GM12878 (cell line): ENCODE data around the gene TARBP2. TPM values are rescaled to one million over a fixed set of nuclear protein-coding genes. Genes with fewer than 3 reads are reported as not detected.
A peak's percentile ranks its signal among the peaks of the same experiment; 100 is the strongest.

ENCODE experiments used
- ATAC-seq: fragments of 200-7000 bp; cut with Tn5 transposase; 3 replicates; pipeline ENCODE4 v1.9.1; 2020; ENCODE audit warnings: mild to moderate bottlenecking, moderate library complexity
- BruUV-seq: library from RNA; stranded (reverse); fragments of 400-500 nt; replicated peaks from 2 replicates; lab custom pipeline; 2021; lab: Mats Ljungman, UMichigan
- CTCF ChIA-PET: fragments of 300-600 bp; sonication (Branson Sonifier 250); formaldehyde crosslinking; extraction: SDS; loops from one replicate; lab custom pipeline; 2021; ENCODE audit warnings: inconsistent platforms; lab: Yijun Ruan, JAX
- POLR2A ChIA-PET: fragments of 350-600 bp; formaldehyde crosslinking; extraction: SDS; loops from one replicate; lab custom pipeline; 2021; ENCODE audit warnings: inconsistent platforms; lab: Charles Lee
- RAD21 ChIA-PET: fragments of 300-600 bp; sonication (Branson Sonifier 250); formaldehyde crosslinking; loops from one replicate; lab custom pipeline; 2023; ENCODE audit warnings: antibody characterized with exemption; ENCODE audit not compliant: unreplicated experiment; lab: Charles Lee
- SMC1A ChIA-PET: fragments of 300-600 bp; sonication (Branson Sonifier 250); formaldehyde crosslinking; loops from one replicate; lab custom pipeline; 2023; ENCODE audit not compliant: unreplicated experiment, uncharacterized antibody; lab: Charles Lee
- DNase-seq: peaks from one replicate; pipeline ENCODE4 v3.0.0-alpha.2; 2011; ENCODE audit warnings: low read depth, low spot score
- FAIRE-seq: peaks from 3 replicates; lab custom pipeline; 2011; peaks lifted over from hg19 to GRCh38; lab: Jason Lieb, UNC
- H2AFZ ChIP-seq: 2 replicates; pipeline ENCODE4 v1.6.0; 2011; ENCODE audit warnings: low read depth, low read length, control low read depth; ENCODE audit not compliant: control insufficient read depth
- H3K27ac ChIP-seq: 2 replicates; pipeline ENCODE4 v1.5.1; 2011; ENCODE audit warnings: control low read depth; ENCODE audit not compliant: control insufficient read depth, insufficient read depth
- H3K27me3 ChIP-seq, 2 experiments: replicated peaks in 1 of 2; 2 replicates each; pipeline versions ENCODE4 v1.6.0 to v1.6.1; 2011; ENCODE audit warnings: low read length in 1 of 2; ENCODE audit not compliant: control insufficient read depth in 2 of 2, insufficient read depth in 2 of 2
- H3K36me3 ChIP-seq, 2 experiments: 2 replicates each; pipeline ENCODE4 v1.5.1; 2011; ENCODE audit warnings: low read length in 1 of 2; ENCODE audit not compliant: control insufficient read depth in 2 of 2, insufficient read depth in 2 of 2
- H3K4me1 ChIP-seq: 2 replicates; pipeline ENCODE4 v1.6.1; 2011; ENCODE audit warnings: mild to moderate bottlenecking, low read length, moderate library complexity, mixed read lengths; ENCODE audit not compliant: control insufficient read depth, insufficient read depth
- H3K4me2 ChIP-seq: 2 replicates; pipeline ENCODE4 v1.6.0; 2011; ENCODE audit warnings: control low read depth; ENCODE audit not compliant: control insufficient read depth, insufficient read depth
- H3K4me3 ChIP-seq: fragments of 200-600 bp; sonication (generic); 2 replicates; pipeline ENCODE4 v1.5.1; 2016
- H3K79me2 ChIP-seq: 2 replicates; pipeline ENCODE4 v1.6.0; 2011; ENCODE audit warnings: low read length; ENCODE audit not compliant: control insufficient read depth, insufficient read depth
- H3K9ac ChIP-seq: 2 replicates; pipeline ENCODE4 v1.8.0; 2011; ENCODE audit warnings: low read length, control low read depth, mixed read lengths; ENCODE audit not compliant: control insufficient read depth, insufficient read depth
- H3K9me3 ChIP-seq: replicated peaks from 3 replicates; pipeline ENCODE4 v1.5.1; 2011; ENCODE audit warnings: mild to moderate bottlenecking, low read length; ENCODE audit not compliant: control insufficient read depth, insufficient read depth
- H4K20me1 ChIP-seq: 2 replicates; pipeline ENCODE4 v1.6.0; 2011; ENCODE audit not compliant: control insufficient read depth, insufficient read depth
- ATF7 ChIP-seq: fragments of 450-650 bp; IDR thresholded peaks from 2 replicates; pipeline ENCODE4 v1.6.1; 2016; ENCODE audit warnings: low read depth, mild to moderate bottlenecking
- CBX3 ChIP-seq: fragments of 200-600 bp; sonication (generic); IDR thresholded peaks from 2 replicates; pipeline ENCODE4 v1.6.1; 2016; ENCODE audit warnings: low read depth, borderline replicate concordance
- E2F4 ChIP-seq: IDR thresholded peaks from 2 replicates; pipeline ENCODE4 v1.6.1; 2012; ENCODE audit warnings: low read depth, low read length, improper control_type of control experiment
- NR2C2 ChIP-seq: IDR thresholded peaks from 2 replicates; pipeline ENCODE4 v1.6.1; 2011; ENCODE audit warnings: borderline replicate concordance, low read depth; ENCODE audit not compliant: control insufficient read depth, insufficient read length
- POLR2AphosphoS2 ChIP-seq: IDR thresholded peaks from 2 replicates; pipeline ENCODE4 v1.6.1; 2011; ENCODE audit warnings: low read depth, mild to moderate bottlenecking, low read length, improper control_type of control experiment, moderate library complexity
- POLR2AphosphoS5 ChIP-seq: IDR thresholded peaks from 2 replicates; pipeline ENCODE4 v1.6.1; 2011; ENCODE audit warnings: mild to moderate bottlenecking, low read length, inconsistent platforms
- SMAD1 ChIP-seq: fragments of 450-650 bp; IDR thresholded peaks from 2 replicates; pipeline ENCODE4 v1.6.1; 2018; ENCODE audit warnings: mild to moderate bottlenecking, low read depth; ENCODE audit not compliant: partially characterized antibody
- YY1 ChIP-seq: IDR thresholded peaks from 2 replicates; pipeline ENCODE4 v1.6.1; 2011; ENCODE audit warnings: low read depth, mild to moderate bottlenecking, low read length
- WGBS: methylation state at CpG from one replicate; pipeline ENCODE4 v1.1.6; 2016; ENCODE audit warnings: low lambda C conversion rate; ENCODE audit not compliant: insufficient replicate concordance, insufficient coverage; ENCODE audit errors: missing lambda C conversion rate; 5-methylcytosine and 5-hydroxymethylcytosine counted together
- in situ Hi-C: fragments of 300-500 bp; cut with MboI; formaldehyde crosslinking; loops from 9 replicates; pipeline ENCODE4 v1.14.3; 2018; ENCODE audit warnings: mixed read lengths
- intact Hi-C: fragments of 100-400 bp; cut with micrococcal nuclease; formaldehyde crosslinking; loops from one replicate; pipeline ENCODE4 v1.14.2; 2022; ENCODE audit not compliant: unreplicated experiment
- polyA plus RNA-seq, 11 experiments: library from polyadenylated mRNA; depleted of rRNA in 4 of 11; unstranded in 6 of 11; stranded (reverse) in 5 of 11; fragments of >200 nt; fragmentation: Nextera tagmentation in 4 of 11; fragmentation: Illumina TruSeq in 1 of 11; extraction: Ambion mirVana in 4 of 11; extraction: Trizol in 1 of 11; gene quantifications; 1 replicate in 1 of 11; 2 replicates in 10 of 11; pipeline versions ENCODE4 v1.2.1 to v1.2.3, GENCODE V29; 2011 to 2016; ENCODE audit warnings: inconsistent platforms in 2 of 11, missing spikeins in 2 of 11, low read depth in 1 of 11
- total RNA-seq, 4 experiments: library from RNA; depleted of rRNA in 3 of 4; stranded (reverse); fragments of >200 nt in 3 of 4; fragmentation: Illumina TruSeq in 1 of 4; extraction: Trizol in 1 of 4; gene quantifications; 2 replicates each; pipeline versions ENCODE4 v1.2.1 to v1.2.3, GENCODE V29; 2013 to 2021
- TF ChIP-seq, protein P1 (sequence below): fragments of 150-350 bp; IDR thresholded peaks from 2 replicates; pipeline ENCODE4 v1.6.1; 2014; ENCODE audit warnings: mild to moderate bottlenecking, low read depth, low read length
- TF ChIP-seq, protein P2 (sequence below): fragments of 450-650 bp; IDR thresholded peaks from 2 replicates; pipeline ENCODE4 v1.6.1; 2017; ENCODE audit warnings: low read depth, mild to moderate bottlenecking, moderate library complexity

TARBP2 gene
- total and polyA plus RNA-seq, 10 of the 15 experiments (the other 5 are each of a cell fraction or from before 2014, with no cell fraction given) = 5.5 to 60.1 (median 36.8) TPM

- ChIA-PET RAD21 (interaction anchor here (0.9 kb wide), 1 partner anchor 47 kb away, joined by 3 read pairs; no protein-coding TSS in a partner anchor), POLR2A (interaction anchor here (0.6 kb wide), 5 partner anchors 11 to 256 kb away, joined by 3 read pairs; no protein-coding TSS in a partner anchor), CTCF (interaction anchor here (2.3 kb wide), 1 partner anchor 12 kb away, joined by 8 read pairs; no protein-coding TSS in a partner anchor), SMC1A (interaction anchor here (1.0 to 1.7 kb wide), 3 partner anchors 11 to 15 kb away, joined by 3 to 4 read pairs (median 4); no protein-coding TSS in a partner anchor)
- BruUV-seq = no TSS peak
- 96% methylated on average over 11 of the region's 11 CpGs for WGBS
- peaks cover 4% of the 10 kb centered on the region for H3K4me1 ChIP-seq
- H3K36me3 ChIP-seq = peaks cover 38 to 81% of the 10 kb centered on the region in 2 experiments
- ATAC-seq = no peak
- FAIRE-seq = no peak
- peaks cover 14% of the 10 kb centered on the region for H4K20me1 ChIP-seq
- no peak overlapping the region for H3K27ac ChIP-seq
- no peaks in the 10 kb centered on the region for H3K9me3 ChIP-seq
- no peak overlapping the region for H3K9ac ChIP-seq
- H3K4me2 ChIP-seq = no peak overlapping the region
- no peak overlapping the region for H2AFZ ChIP-seq
- no peak overlapping the region for H3K4me3 ChIP-seq
- no peaks in the 10 kb centered on the region for H3K27me3 ChIP-seq
- in situ Hi-C loops = no loop called here
- no peak for DNase-seq
- TF ChIP-seq POLR2AphosphoS5 (peak; percentile 56; the same call in 1 of the 2 replicates), CBX3 (no peak)
- TF ChIP-seq, all 136 proteins: peak for 1
- intact Hi-C loops = no loop called here
- peaks cover 28% of the 10 kb centered on the region for H3K79me2 ChIP-seq
These were observed 36.2 kb upstream of the TARBP2 start for GRCh38 chr12:53464685-53465418.

GRCh38 chr12:53465679-53466078, 35.4 kb upstream of the TARBP2 start:
- H3K36me3 ChIP-seq = peaks cover 41 to 77% of the 10 kb centered on the region in 2 experiments
- RAD21 ChIA-PET = interaction anchor here (0.9 kb wide), 1 partner anchor 48 kb away, joined by 3 read pairs; no protein-coding TSS in a partner anchor
- H3K4me3 ChIP-seq = no peak overlapping the region
- SMC1A ChIA-PET = interaction anchor here (1.0 to 1.7 kb wide), 3 partner anchors 10 to 14 kb away, joined by 3 to 4 read pairs (median 4); no protein-coding TSS in a partner anchor
- no peaks in the 10 kb centered on the region for H3K27me3 ChIP-seq
- ATAC-seq (no peak), DNase-seq (no peak), FAIRE-seq (no peak)
- H3K79me2 ChIP-seq = peaks cover 21% of the 10 kb centered on the region
- peaks cover 10% of the 10 kb centered on the region for H4K20me1 ChIP-seq
- WGBS = 85% methylated on average over 2 of the region's 2 CpGs
- in situ Hi-C loops (no loop called here), intact Hi-C loops (no loop called here)
- H2AFZ ChIP-seq = no peak overlapping the region
- POLR2A ChIA-PET = interaction anchor here (0.8 kb wide), 1 partner anchor 10 kb away, joined by 3 read pairs; no protein-coding TSS in a partner anchor
- H3K27ac ChIP-seq = no peak overlapping the region
- no peak overlapping the region for H3K9ac ChIP-seq
- H3K4me2 ChIP-seq = no peak overlapping the region
- no peaks in the 10 kb centered on the region for H3K9me3 ChIP-seq
- no TSS peak for BruUV-seq
- H3K4me1 ChIP-seq = peaks cover 4% of the 10 kb centered on the region
- CTCF ChIA-PET = interaction anchor here (1.2 to 2.3 kb wide), 2 partner anchors 11 to 14 kb away, joined by 4 to 8 read pairs; no protein-coding TSS in a partner anchor
- TF ChIP-seq POLR2AphosphoS2 (no peak), SMAD1 (no peak), ATF7 (no peak), NR2C2 (no peak), E2F4 (no peak), YY1 (no peak)
- TF ChIP-seq, protein P1, sequence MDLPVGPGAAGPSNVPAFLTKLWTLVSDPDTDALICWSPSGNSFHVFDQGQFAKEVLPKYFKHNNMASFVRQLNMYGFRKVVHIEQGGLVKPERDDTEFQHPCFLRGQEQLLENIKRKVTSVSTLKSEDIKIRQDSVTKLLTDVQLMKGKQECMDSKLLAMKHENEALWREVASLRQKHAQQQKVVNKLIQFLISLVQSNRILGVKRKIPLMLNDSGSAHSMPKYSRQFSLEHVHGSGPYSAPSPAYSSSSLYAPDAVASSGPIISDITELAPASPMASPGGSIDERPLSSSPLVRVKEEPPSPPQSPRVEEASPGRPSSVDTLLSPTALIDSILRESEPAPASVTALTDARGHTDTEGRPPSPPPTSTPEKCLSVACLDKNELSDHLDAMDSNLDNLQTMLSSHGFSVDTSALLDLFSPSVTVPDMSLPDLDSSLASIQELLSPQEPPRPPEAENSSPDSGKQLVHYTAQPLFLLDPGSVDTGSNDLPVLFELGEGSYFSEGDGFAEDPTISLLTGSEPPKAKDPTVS = no peak
- TF ChIP-seq, protein P2, sequence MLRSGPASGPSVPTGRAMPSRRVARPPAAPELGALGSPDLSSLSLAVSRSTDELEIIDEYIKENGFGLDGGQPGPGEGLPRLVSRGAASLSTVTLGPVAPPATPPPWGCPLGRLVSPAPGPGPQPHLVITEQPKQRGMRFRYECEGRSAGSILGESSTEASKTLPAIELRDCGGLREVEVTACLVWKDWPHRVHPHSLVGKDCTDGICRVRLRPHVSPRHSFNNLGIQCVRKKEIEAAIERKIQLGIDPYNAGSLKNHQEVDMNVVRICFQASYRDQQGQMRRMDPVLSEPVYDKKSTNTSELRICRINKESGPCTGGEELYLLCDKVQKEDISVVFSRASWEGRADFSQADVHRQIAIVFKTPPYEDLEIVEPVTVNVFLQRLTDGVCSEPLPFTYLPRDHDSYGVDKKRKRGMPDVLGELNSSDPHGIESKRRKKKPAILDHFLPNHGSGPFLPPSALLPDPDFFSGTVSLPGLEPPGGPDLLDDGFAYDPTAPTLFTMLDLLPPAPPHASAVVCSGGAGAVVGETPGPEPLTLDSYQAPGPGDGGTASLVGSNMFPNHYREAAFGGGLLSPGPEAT = no peak
